RWPE1 (cell line): Measurements from ENCODE around the gene OR5K1.

Experiments
- CTCF ChIA-PET: fragments of 350-600 bp; sonication (Branson Sonifier 250); formaldehyde crosslinking; extraction: SDS; loops from one replicate; lab custom pipeline; 2021; lab: Yijun Ruan, JAX
- POLR2A ChIA-PET: fragments of 400-600 bp; formaldehyde crosslinking; extraction: SDS; loops from one replicate; lab custom pipeline; 2020; ENCODE audit warnings: antibody characterized with exemption; ENCODE audit not compliant: low non-redundant PET; lab: Yijun Ruan, JAX
- DNase-seq: peaks from one replicate; pipeline ENCODE4 v3.0.0; 2012; ENCODE audit warnings: low spot score
- H3K27ac ChIP-seq: fragments of 450-650 bp; 2 replicates; pipeline ENCODE4 v1.5.1; 2017
- TF ChIP-seq, protein P1 (sequence below): fragments of 450-650 bp; conservative IDR thresholded peaks from 2 replicates; pipeline ENCODE4 v1.5.1; 2017; ENCODE audit warnings: low read depth, mild to moderate bottlenecking

The OR5K1 gene

DNA sequence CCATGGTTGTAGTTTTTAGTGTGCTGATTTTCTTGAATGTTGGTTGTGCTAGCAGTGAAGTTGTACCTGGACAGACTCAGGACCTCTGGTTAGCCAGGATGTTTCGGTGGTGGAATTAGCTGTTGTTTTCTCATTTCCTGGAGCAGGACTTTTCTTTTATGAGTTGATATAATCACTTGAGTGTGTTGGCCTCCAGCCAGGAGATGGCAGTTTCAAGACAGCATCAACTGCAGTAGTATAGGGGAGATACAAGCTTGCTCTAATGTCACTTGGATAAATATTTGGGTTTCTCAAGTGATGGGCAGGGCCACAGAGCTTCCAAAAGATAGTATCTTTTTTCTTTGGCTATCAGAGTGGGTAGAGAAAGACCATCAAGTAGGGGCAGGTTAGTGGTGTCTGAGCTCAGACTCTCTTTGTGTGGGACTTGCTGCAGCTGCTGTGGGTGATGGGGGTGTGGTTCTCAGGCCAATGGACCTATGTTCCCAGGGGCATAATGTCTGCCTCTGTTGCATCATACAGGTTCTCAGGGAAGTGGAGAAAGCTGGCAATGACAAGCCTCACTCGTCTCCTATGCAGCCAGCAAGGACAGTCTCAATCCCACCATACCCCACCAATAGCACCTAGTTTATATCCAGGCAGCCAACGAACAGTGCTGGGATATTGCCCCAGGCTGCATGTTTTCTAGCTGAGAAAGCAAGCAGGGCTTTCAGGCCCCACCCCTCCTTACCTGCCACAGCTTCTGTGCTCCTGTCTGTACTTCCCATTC lies 19.9 kb downstream of the OR5K1 start:
- no peak overlapping the region for H3K27ac ChIP-seq
- TF ChIP-seq, protein P1, sequence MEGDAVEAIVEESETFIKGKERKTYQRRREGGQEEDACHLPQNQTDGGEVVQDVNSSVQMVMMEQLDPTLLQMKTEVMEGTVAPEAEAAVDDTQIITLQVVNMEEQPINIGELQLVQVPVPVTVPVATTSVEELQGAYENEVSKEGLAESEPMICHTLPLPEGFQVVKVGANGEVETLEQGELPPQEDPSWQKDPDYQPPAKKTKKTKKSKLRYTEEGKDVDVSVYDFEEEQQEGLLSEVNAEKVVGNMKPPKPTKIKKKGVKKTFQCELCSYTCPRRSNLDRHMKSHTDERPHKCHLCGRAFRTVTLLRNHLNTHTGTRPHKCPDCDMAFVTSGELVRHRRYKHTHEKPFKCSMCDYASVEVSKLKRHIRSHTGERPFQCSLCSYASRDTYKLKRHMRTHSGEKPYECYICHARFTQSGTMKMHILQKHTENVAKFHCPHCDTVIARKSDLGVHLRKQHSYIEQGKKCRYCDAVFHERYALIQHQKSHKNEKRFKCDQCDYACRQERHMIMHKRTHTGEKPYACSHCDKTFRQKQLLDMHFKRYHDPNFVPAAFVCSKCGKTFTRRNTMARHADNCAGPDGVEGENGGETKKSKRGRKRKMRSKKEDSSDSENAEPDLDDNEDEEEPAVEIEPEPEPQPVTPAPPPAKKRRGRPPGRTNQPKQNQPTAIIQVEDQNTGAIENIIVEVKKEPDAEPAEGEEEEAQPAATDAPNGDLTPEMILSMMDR: no peak
- POLR2A ChIA-PET: no interaction called here
- DNase-seq: peak; percentile 30
- CTCF ChIA-PET: no interaction called here

DNA sequence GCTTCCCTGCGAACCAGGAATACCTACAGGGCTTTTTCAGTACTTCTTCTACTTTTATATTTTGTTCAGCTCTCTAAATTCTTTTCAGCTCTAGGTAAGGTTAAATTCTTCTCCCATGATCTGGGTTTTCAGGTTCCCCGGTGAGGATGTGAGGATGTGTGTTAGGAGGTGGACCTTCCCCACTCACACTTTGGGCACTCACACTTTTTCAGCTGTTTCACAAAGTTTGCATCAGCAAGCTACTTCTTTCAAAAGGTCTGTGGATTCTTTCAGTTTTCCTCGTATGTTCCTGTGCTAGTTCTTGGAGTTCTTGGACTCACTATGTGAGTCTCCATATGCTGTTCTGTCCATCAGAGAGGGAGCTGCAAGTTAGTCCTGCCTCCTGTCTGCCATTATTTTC lies 20.6 kb downstream of the OR5K1 start:
- no peak overlapping the region for H3K27ac ChIP-seq
- no peak for DNase-seq
- ChIA-PET CTCF (no interaction called here), POLR2A (no interaction called here)
- TF ChIP-seq, protein P1: no peak

DNA sequence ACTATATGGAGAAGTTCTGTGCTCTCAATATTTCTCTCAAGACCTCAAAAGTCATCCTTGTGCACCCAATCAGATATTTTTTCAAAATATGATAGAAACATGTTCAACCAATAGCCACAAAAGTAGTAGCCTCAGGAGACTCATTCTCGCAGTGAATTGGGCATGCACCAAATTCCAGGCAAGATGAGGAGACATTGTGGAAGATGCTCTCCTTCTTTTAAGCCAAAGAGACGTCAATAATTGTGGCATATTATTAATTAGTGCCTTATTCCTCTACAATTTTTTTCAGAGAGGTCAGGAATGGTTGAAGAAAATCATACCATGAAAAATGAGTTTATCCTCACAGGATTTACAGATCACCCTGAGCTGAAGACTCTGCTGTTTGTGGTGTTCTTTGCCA lies 34.4 kb downstream of the OR5K1 start, which contains the start of gene OR5K2:
Gene OR5K2, plus strand, starts transcription at position 301 of the 400 bp plus-strand sequence. Its CDS starts 0 bp downstream, at position 301.
- ChIA-PET POLR2A (no interaction called here), CTCF (interaction anchor here (0.6 kb wide), 1 partner anchor 10 kb away, joined by 3 read pairs; no protein-coding TSS in a partner anchor)
- TF ChIP-seq, protein P1: no peak
- no peak within 1 kb of the TSS for H3K27ac ChIP-seq
- no peak for DNase-seq

DNA sequence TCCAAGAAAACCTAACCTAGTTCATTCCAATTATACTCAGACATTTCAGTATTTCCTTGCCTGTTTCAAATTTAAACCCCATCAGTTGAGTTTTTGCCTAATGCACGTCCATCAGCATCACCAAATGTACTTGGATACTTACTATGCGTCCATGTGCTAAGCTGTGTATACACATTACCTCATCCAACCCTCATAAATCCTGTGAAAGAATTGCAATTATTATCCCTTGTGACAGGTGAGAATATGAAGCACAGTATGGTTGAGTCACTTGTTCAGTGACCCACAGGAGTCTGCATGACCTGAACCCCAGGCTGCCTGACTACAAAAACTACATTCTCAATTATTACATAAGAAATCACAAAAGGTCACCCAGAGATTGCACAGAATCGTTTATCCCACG lies 37.0 kb downstream of the OR5K1 start:
- H3K27ac ChIP-seq: no peak overlapping the region
- TF ChIP-seq, protein P1: no peak
- DNase-seq: no peak
- POLR2A ChIA-PET: no interaction called here
- CTCF ChIA-PET: no interaction called here

DNA sequence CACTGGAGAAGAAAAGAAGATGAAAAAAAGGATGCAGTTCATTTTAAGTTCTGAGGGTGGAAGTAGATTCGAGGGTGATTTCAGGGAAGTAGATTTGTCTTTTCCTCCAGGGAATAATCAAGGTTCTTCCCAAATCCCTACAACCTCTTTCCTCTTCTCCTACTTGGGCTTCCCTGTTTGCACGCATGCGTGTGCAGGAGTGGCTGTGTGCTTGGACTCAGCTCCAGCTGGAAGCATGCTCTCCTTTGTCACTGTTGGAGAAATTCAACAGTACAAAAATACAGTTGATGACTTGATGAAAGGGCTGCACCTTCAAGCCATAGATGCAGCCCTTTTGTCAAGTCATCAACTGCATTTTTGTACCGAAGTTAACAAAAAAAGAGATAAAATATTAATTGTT lies 38.3 kb downstream of the OR5K1 start:
- no peak overlapping the region for H3K27ac ChIP-seq
- POLR2A ChIA-PET: no interaction called here
- DNase-seq: no peak
- CTCF ChIA-PET: no interaction called here
- TF ChIP-seq, protein P1: no peak

DNA sequence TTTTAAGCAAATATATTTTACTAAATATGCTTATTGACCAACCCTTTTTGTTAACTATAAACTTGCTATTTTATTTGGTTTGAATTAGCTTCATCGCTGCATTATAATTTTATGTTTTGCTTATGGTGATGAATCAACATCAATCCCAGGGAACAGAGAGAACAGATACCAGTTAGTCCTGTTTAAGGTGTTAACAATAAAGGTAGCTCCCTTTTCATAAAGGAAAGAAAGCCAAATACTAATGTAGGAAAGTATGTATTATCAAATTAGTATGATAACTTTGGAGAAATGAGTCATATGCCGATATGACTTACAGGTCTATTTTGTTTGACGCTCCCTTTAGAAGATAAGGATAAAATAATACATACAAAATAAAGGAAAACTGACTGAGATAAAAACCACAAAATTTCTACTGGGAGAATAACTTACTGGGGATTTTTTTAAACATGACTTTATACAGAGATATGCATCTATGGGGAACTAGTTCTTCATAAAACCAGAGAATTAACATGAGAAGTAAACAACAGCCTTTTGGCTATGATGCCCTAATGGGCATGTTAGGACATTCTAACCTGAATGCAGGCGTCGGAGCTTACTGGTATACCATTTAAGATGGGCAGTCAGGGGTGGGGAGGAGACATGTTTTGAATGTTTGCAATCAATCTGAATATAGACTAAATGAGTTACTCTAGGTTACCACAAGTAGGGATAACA lies 39.0 kb downstream of the OR5K1 start:
- ChIA-PET POLR2A (no interaction called here), CTCF (no interaction called here)
- H3K27ac ChIP-seq: no peak overlapping the region
- TF ChIP-seq, protein P1: no peak
- DNase-seq: peak; percentile 19
